MM.1S (cell line): Measurements from ENCODE around the gene BCL11A.

Source experiments
- EZH2 ChIP-seq: fragments of 300-600 bp; sonication (generic); optimal IDR thresholded peaks from 2 replicates; pipeline ENCODE3; 2017; ENCODE audit warnings: low read depth, mild to moderate bottlenecking, antibody characterized with exemption, low read length, mixed read lengths
- EZH2phosphoT487 ChIP-seq: fragments of 300-600 bp; sonication (generic); IDR thresholded peaks from 2 replicates; pipeline ENCODE4 v1.6.1; 2018; ENCODE audit warnings: antibody characterized with exemption, low read length
- TF ChIP-seq, protein P1 (sequence below): fragments of 300-600 bp; sonication (generic); IDR thresholded peaks from 2 replicates; pipeline ENCODE4 v1.5.1; 2016; ENCODE audit warnings: antibody characterized with exemption, low read length, mixed read lengths

- TF ChIP-seq EZH2phosphoT487 (no peak), EZH2 (no peak)
- TF ChIP-seq, protein P1, sequence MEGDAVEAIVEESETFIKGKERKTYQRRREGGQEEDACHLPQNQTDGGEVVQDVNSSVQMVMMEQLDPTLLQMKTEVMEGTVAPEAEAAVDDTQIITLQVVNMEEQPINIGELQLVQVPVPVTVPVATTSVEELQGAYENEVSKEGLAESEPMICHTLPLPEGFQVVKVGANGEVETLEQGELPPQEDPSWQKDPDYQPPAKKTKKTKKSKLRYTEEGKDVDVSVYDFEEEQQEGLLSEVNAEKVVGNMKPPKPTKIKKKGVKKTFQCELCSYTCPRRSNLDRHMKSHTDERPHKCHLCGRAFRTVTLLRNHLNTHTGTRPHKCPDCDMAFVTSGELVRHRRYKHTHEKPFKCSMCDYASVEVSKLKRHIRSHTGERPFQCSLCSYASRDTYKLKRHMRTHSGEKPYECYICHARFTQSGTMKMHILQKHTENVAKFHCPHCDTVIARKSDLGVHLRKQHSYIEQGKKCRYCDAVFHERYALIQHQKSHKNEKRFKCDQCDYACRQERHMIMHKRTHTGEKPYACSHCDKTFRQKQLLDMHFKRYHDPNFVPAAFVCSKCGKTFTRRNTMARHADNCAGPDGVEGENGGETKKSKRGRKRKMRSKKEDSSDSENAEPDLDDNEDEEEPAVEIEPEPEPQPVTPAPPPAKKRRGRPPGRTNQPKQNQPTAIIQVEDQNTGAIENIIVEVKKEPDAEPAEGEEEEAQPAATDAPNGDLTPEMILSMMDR = no peak
Measured at GRCh38 chr2:60507211-60507965, 46.1 kb downstream of the BCL11A start.
